Prostate gland (tissue), 2 donors: Measurements from ENCODE around the gene RECK. TPM values are rescaled to one million over a fixed set of nuclear protein-coding genes. Genes with fewer than 3 reads are reported as not detected.

ENCODE experiments used
- small RNA-seq, 2 donors: library from RNA; depleted of rRNA; stranded (forward); fragments of <200 nt; gene quantifications; one replicate each; pipeline ENCODE3, GENCODE V24; 2016
- total RNA-seq, 2 donors: library from RNA; depleted of rRNA; stranded (reverse); fragments of >200 nt; gene quantifications; one replicate each; pipeline ENCODE4 v1.1.0, GENCODE V29; 2016

RECK gene
- total RNA-seq, 2 donors from 2014 or later, result 6.1 to 7.7 TPM

Small RNA genes within 50 kb of the gene (small RNA-seq; reads per million reads assigned to genes)
- gene RF02275, result 0 reads per million in 2 donors

Other genes with a start within 250 kb of the RECK start
- gene NPR2, start 245.3 kb upstream of the RECK start, total RNA-seq, result 10 to 100 TPM; 17.3 to 33.2 TPM
- gene SPAG8, start 224.7 kb upstream of the RECK start, total RNA-seq, result 1 to 10 TPM in 1 of 2 donors, under 1 TPM in 1; 0.68 to 9.2 TPM
- gene HINT2, start 221.9 kb upstream of the RECK start, total RNA-seq, result 10 to 100 TPM; 38.6 to 39.7 TPM
- 1 to 10 TPM in 1 of 2 donors, under 1 TPM in 1; 0.46 to 5.1 TPM for gene FAM221B, start 208.2 kb upstream of the RECK start, total RNA-seq
- gene TMEM8B, start 207.7 kb upstream of the RECK start, total RNA-seq, result 10 to 100 TPM; 15.8 to 25.9 TPM
- gene OR13J1, start 166.5 kb upstream of the RECK start, total RNA-seq, result not detected
- 1 to 10 TPM; 1.3 to 1.5 TPM for gene HRCT1, start 130.7 kb upstream of the RECK start, total RNA-seq
- gene SPAAR, start 127.4 kb upstream of the RECK start, total RNA-seq, result 10 to 100 TPM in 1 of 2 donors, under 1 TPM in 1; 0.64 to 31.4 TPM
- not detected for gene OR2S2, start 78.8 kb upstream of the RECK start, total RNA-seq
- 10 to 100 TPM; 21.6 to 36.5 TPM for gene GLIPR2, start 99.8 kb downstream of the RECK start, total RNA-seq
- gene CCIN, start 132.5 kb downstream of the RECK start, total RNA-seq, result 1 to 10 TPM in 1 of 2 donors, under 1 TPM in 1; 0.18 to 3.0 TPM
- gene CLTA, start 154.0 kb downstream of the RECK start, total RNA-seq, result 100 to 1,000 TPM; 210 to 259 TPM
- gene GNE, start 221.5 kb downstream of the RECK start, total RNA-seq, result 10 to 100 TPM; 34.5 to 54.0 TPM